ENCODE data around the gene FALEC.

DNA sequence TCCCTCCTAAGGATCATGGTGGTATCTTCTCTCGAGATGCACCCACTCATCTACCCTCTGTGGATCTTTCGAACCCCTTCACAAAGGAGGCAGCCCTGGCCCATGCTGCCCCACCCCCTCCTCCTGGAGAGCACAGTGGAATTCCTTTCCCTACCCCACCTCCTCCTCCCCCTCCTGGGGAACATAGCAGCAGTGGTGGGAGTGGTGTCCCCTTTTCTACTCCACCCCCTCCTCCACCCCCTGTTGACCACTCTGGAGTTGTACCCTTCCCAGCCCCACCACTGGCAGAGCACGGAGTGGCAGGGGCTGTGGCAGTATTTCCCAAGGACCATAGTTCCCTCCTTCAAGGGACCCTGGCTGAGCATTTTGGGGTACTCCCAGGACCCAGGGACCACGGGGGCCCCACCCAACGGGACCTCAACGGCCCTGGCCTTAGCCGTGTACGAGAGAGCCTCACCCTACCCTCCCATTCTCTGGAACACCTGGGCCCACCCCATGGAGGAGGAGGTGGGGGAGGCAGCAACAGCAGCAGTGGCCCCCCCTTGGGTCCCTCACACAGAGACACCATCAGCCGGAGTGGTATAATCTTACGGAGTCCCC is 42.9 kb upstream of the FALEC start:
- TF ChIP-seq, protein P1, sequence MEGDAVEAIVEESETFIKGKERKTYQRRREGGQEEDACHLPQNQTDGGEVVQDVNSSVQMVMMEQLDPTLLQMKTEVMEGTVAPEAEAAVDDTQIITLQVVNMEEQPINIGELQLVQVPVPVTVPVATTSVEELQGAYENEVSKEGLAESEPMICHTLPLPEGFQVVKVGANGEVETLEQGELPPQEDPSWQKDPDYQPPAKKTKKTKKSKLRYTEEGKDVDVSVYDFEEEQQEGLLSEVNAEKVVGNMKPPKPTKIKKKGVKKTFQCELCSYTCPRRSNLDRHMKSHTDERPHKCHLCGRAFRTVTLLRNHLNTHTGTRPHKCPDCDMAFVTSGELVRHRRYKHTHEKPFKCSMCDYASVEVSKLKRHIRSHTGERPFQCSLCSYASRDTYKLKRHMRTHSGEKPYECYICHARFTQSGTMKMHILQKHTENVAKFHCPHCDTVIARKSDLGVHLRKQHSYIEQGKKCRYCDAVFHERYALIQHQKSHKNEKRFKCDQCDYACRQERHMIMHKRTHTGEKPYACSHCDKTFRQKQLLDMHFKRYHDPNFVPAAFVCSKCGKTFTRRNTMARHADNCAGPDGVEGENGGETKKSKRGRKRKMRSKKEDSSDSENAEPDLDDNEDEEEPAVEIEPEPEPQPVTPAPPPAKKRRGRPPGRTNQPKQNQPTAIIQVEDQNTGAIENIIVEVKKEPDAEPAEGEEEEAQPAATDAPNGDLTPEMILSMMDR (IDR thresholded peaks at IDR 0.05), result no peak
- TF ChIP-seq POLR2A (IDR thresholded peaks at IDR 0.05), result no peak
- TF ChIP-seq POLR2AphosphoS5 (IDR thresholded peaks at IDR 0.05; ENCODE audit: insufficient read depth in 1 of 2, low read depth in 1 of 2), result no peak

Data from vagina (tissue), 2 donors.